Activated naive CD4-positive, alpha-beta T cell treated with anti-CD3 and anti-CD28 coated beads for 36 hours (primary cell): Measurements from ENCODE around the gene TCAP. TPM values are rescaled to one million over a fixed set of nuclear protein-coding genes. Genes with fewer than 3 reads are reported as not detected.

Source experiments
- CTCF ChIA-PET: fragments of 350-600 bp; sonication (Branson Sonifier 250); formaldehyde crosslinking; loops from one replicate; lab custom pipeline; 2021; ENCODE audit warnings: antibody characterized with exemption; lab: Charles Lee
- DNase-seq: peaks from one replicate; pipeline ENCODE4 v3.0.0-alpha.2; 2020
- H3K27ac Mint-ChIP-seq: one replicate; pipeline ENCODE4 v1.8.0; 2021; ENCODE audit warnings: mild to moderate bottlenecking, mixed read lengths
- H3K27me3 Mint-ChIP-seq: one replicate; pipeline ENCODE4 v1.8.0; 2021; ENCODE audit warnings: low read depth, mixed read lengths
- H3K36me3 Mint-ChIP-seq: one replicate; pipeline ENCODE4 v1.8.0; 2021; ENCODE audit warnings: low read depth, mixed read lengths
- H3K4me1 Mint-ChIP-seq: one replicate; pipeline ENCODE4 v1.8.0; 2021; ENCODE audit warnings: low read depth, mixed read lengths
- H3K4me3 Mint-ChIP-seq: one replicate; pipeline ENCODE4 v1.8.0; 2021; ENCODE audit warnings: mild to moderate bottlenecking, moderate library complexity, mixed read lengths
- H3K9me3 Mint-ChIP-seq: one replicate; pipeline ENCODE4 v1.8.0; 2021; ENCODE audit warnings: mixed read lengths
- intact Hi-C: fragments of 100-400 bp; cut with micrococcal nuclease; formaldehyde crosslinking; loops from one replicate; pipeline ENCODE4 v1.15.1; 2023
- total RNA-seq, 2 experiments: library from RNA; stranded (reverse); gene quantifications; one replicate each; pipeline ENCODE4 v1.2.3, GENCODE V29; 2021

Gene TCAP
- total RNA-seq, 2 experiments from 2014 or later = 0.74 to 1.1 TPM

- H3K9me3 Mint-ChIP-seq = no peaks in the 10 kb centered on the region
- H3K27me3 Mint-ChIP-seq = peaks cover 8% of the 10 kb centered on the region
- H3K27ac Mint-ChIP-seq = no peak overlapping the region
- CTCF ChIA-PET = interaction anchor here (0.8 to 5.7 kb wide), 4 partner anchors 18 to 155 kb away, joined by 3 to 63 read pairs (median 11); no protein-coding TSS in a partner anchor
- no peak for DNase-seq
- intact Hi-C loops = no loop called here
- no peak overlapping the region for H3K4me3 Mint-ChIP-seq
- peaks cover 25% of the 10 kb centered on the region for H3K4me1 Mint-ChIP-seq
- H3K36me3 Mint-ChIP-seq = no peaks in the 10 kb centered on the region
Observed at GRCh38 chr17:39672522-39673334, 7.6 kb downstream of the TCAP start.

DNA sequence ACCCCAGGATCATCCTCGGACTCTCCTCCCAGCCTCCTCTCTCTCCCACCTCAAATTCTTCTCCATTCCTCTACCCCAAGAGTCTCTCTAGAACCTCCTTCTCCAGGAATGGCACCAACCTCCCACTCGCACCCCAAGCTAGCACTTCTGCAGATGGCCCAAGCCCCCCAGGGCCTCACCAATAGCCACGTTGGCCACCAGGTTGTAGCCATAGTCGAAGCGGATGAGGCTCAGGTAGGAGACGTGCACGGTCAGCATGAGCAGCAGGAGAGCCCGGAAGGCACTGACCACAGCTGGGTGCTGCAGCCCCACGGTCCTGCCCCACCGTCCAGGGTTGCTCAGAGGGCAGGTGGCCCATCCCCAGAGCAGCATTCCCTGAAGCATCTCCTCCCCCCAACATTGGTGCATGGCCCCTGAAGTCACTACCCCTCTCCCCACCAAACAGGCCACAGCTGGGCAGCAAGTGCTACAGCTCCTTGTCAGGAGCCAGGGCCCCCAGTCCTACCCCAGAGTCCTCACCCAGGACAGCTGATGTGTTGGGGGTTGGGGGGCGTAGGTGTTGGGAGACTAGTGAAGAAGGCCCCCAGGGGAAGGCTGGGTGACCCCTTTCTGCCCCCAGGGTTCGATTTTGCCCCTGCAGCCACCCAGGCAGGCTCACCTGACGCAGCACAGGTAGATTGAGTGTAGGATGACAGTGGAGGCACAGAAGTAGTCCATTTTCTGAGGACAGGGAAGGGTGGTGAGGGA, 8.4 kb downstream of the TCAP start:
- no peak for DNase-seq
- CTCF ChIA-PET = interaction anchor here (5.7 kb wide), 1 partner anchor 52 kb away, joined by 63 read pairs; no protein-coding TSS in a partner anchor
- Mint-ChIP-seq H3K4me3 (no peak overlapping the region), H3K27ac (no peak overlapping the region), H3K36me3 (no peaks in the 10 kb centered on the region), H3K27me3 (peaks cover 6% of the 10 kb centered on the region), H3K9me3 (no peaks in the 10 kb centered on the region), H3K4me1 (peaks cover 32% of the 10 kb centered on the region)
- intact Hi-C loops = no loop called here

- Mint-ChIP-seq H3K36me3 (peaks cover 3% of the 10 kb centered on the region), H3K4me1 (peaks cover 35% of the 10 kb centered on the region), H3K9me3 (no peaks in the 10 kb centered on the region), H3K27ac (no peak overlapping the region), H3K4me3 (no peak overlapping the region), H3K27me3 (peaks cover 3% of the 10 kb centered on the region)
- no peak for DNase-seq
- intact Hi-C loops = no loop called here
- CTCF ChIA-PET = no interaction called here
Observed at GRCh38 chr17:39674179-39674578, 9.0 kb downstream of the TCAP start.

DNA sequence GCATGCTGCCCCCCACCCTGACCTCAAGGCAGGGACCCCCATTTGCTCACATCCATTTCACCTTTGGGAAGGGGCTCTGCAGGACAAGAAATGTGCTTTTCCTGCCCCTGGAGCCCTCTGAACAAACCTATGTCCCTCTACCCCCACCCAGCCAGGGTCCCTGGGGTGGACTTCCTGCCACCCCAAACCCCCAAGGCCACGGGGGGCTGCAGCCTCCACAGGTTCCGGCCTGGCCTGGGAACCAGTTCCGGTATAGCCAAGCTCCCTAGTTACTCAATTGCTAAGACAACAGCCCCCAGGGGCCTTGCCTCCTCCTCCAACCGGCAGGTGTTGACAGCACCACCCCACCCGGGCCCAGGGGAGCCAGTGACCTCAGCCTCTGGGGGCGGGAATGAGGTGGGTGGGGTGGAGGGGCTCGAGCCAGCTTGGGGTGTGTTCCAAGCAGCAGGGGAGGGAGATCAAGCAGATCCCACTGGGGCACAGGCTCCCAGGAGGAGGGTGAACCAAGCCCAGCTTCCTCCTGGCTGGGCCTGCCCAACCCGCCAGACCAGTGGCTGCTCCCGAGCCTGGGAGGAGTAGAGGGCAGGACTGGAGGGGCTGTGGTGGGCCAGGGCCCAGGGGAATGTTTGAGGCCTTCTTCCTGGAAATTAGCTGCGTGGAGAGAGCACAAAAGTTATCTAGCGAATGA, 9.7 kb downstream of the TCAP start:
- Mint-ChIP-seq H3K9me3 (no peaks in the 10 kb centered on the region), H3K27me3 (peaks cover 2% of the 10 kb centered on the region), H3K27ac (no peak overlapping the region), H3K4me1 (peaks cover 42% of the 10 kb centered on the region), H3K4me3 (no peak overlapping the region), H3K36me3 (peaks cover 3% of the 10 kb centered on the region)
- CTCF ChIA-PET = interaction anchor here (1.0 to 1.1 kb wide), 2 partner anchors 54 to 256 kb away, joined by 3 to 4 read pairs; no protein-coding TSS in a partner anchor
- intact Hi-C loops = no loop called here
- no peak for DNase-seq

GRCh38 chr17:39675390-39676082, 10.4 kb downstream of the TCAP start:
- no peak overlapping the region for H3K27ac Mint-ChIP-seq
- peaks cover 3% of the 10 kb centered on the region for H3K36me3 Mint-ChIP-seq
- peaks cover 49% of the 10 kb centered on the region for H3K4me1 Mint-ChIP-seq
- intact Hi-C loops = no loop called here
- peaks cover 2% of the 10 kb centered on the region for H3K27me3 Mint-ChIP-seq
- no peak overlapping the region for H3K4me3 Mint-ChIP-seq
- no peaks in the 10 kb centered on the region for H3K9me3 Mint-ChIP-seq
- no peak for DNase-seq
- CTCF ChIA-PET = interaction anchor here (1.0 to 1.1 kb wide), 3 partner anchors 21 to 256 kb away, joined by 3 to 6 read pairs (median 4); no protein-coding TSS in a partner anchor

GRCh38 chr17:39676198-39676819, 11.2 kb downstream of the TCAP start:
- H3K9me3 Mint-ChIP-seq = no peaks in the 10 kb centered on the region

GRCh38 chr17:39677072-39677471, 11.9 kb downstream of the TCAP start:
- H3K4me1 Mint-ChIP-seq = peaks cover 54% of the 10 kb centered on the region
- peak overlapping the region; percentile 9 for H3K27ac Mint-ChIP-seq
- DNase-seq = no peak
- peaks cover 3% of the 10 kb centered on the region for H3K36me3 Mint-ChIP-seq
- no peaks in the 10 kb centered on the region for H3K27me3 Mint-ChIP-seq
- no peaks in the 10 kb centered on the region for H3K9me3 Mint-ChIP-seq
- intact Hi-C loops = no loop called here
- H3K4me3 Mint-ChIP-seq = no peak overlapping the region
- CTCF ChIA-PET = interaction anchor here (0.7 to 1.5 kb wide), 3 partner anchors 9 to 185 kb away, joined by 3 to 4 read pairs (median 3); partner anchors contain the start of gene PNMT

More at GRCh38 chr17:39676198-39676819, 11.2 kb downstream of the TCAP start:
- H3K36me3 Mint-ChIP-seq = peaks cover 3% of the 10 kb centered on the region
- DNase-seq = peak; percentile 41
- peaks cover 2% of the 10 kb centered on the region for H3K27me3 Mint-ChIP-seq
- peaks cover 56% of the 10 kb centered on the region for H3K4me1 Mint-ChIP-seq
- no peak overlapping the region for H3K4me3 Mint-ChIP-seq
- intact Hi-C loops = no loop called here
- no peak overlapping the region for H3K27ac Mint-ChIP-seq
- CTCF ChIA-PET = interaction anchor here (0.8 to 1.1 kb wide), 2 partner anchors 22 to 54 kb away, joined by 3 to 6 read pairs; no protein-coding TSS in a partner anchor

GRCh38 chr17:39677542-39678339, 12.6 kb downstream of the TCAP start:
- Mint-ChIP-seq H3K4me3 (no peak overlapping the region), H3K9me3 (no peaks in the 10 kb centered on the region), H3K36me3 (peaks cover 6% of the 10 kb centered on the region), H3K27me3 (no peaks in the 10 kb centered on the region), H3K27ac (peak overlapping the region; percentile 9), H3K4me1 (peaks cover 52% of the 10 kb centered on the region)
- DNase-seq = no peak
- CTCF ChIA-PET = interaction anchor here (0.6 to 1.5 kb wide), 4 partner anchors 9 to 185 kb away, joined by 3 to 4 read pairs (median 3); partner anchors contain the start of gene PNMT
- intact Hi-C loops = loop anchor here (2.0 kb wide), 1 partner anchor 55 kb away; no protein-coding TSS in a partner anchor

DNA sequence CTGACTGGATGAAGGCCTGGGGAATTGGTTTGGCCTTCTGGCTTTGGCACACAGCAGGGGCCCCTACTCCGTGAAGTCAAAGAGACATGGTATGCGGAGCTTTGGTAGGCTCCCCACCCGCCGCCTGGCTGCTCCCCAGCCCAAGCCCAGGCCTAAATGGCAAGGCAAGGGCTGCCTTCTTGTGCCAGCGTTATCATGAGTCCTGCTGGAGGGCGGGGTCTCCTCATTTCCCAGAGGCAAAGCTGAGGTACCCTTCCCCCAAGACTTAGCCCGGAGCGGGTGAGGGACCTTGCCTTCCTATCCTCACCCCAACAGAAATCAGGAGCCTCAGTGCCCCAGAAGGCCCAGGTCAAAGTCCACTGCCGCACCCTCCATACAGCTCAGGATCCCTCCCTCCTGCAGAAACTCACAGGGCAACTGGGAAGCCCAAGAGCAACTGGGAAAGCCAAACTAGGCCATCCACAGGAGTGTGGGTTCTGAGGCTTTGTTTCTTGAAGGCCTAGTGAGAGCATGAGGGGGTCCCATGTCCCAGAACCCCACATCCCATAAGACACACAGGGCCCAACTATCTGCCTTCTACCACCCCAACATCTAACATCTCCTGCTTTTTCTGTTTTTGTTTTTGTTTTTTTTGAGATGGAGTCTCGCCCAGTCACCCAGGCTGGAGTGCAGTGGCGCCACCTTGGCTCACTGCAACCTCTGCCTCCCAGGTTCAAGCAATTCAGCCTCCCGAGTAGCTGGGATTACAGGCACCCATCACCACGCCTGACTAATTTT, 13.4 kb downstream of the TCAP start:
- Mint-ChIP-seq H3K4me1 (peaks cover 52% of the 10 kb centered on the region), H3K4me3 (no peak overlapping the region)
- intact Hi-C loops = loop anchor here (2.0 kb wide), 1 partner anchor 56 kb away; no protein-coding TSS in a partner anchor

More for the DNA sequence above, 13.4 kb downstream of the TCAP start:
- Mint-ChIP-seq H3K27me3 (no peaks in the 10 kb centered on the region), H3K36me3 (peaks cover 9% of the 10 kb centered on the region), H3K27ac (peak overlapping the region; percentile 83), H3K9me3 (no peaks in the 10 kb centered on the region)
- DNase-seq = no peak
- CTCF ChIA-PET = interaction anchor here (1.1 to 1.5 kb wide), 4 partner anchors 10 to 57 kb away, joined by 3 to 8 read pairs (median 4); partner anchors contain the start of gene PNMT
